NB4 (cell line): ENCODE data around the gene CRHR2.

Experiments
- DNase-seq: peaks from one replicate; pipeline ENCODE4 v3.0.0; 2010; ENCODE audit warnings: low read depth
- H3K4me3 ChIP-seq: one replicate; pipeline ENCODE4 v1.5.1; 2011; ENCODE audit warnings: mild to moderate bottlenecking, low read depth, low read length, moderate library complexity
- CTCF ChIP-seq: IDR thresholded peaks from one replicate; pipeline ENCODE4 v1.5.1; 2012; ENCODE audit warnings: low read depth, low read length
- MAX ChIP-seq: IDR thresholded peaks from 2 replicates; pipeline ENCODE4 v1.6.1; 2011; ENCODE audit warnings: low read depth, low read length
- MYC ChIP-seq: IDR thresholded peaks from 2 replicates; pipeline ENCODE4 v1.6.1; 2011; ENCODE audit warnings: low read depth, low read length
- POLR2A ChIP-seq: IDR thresholded peaks from 2 replicates; pipeline ENCODE4 v1.6.1; 2011; ENCODE audit warnings: mild to moderate bottlenecking; ENCODE audit not compliant: insufficient read length; ENCODE audit errors: extremely low read depth

The CRHR2 gene

GRCh38 chr7:30683306-30683705 is 1.1 kb upstream of the CRHR2 start:
- DNase-seq, result no peak
- TF ChIP-seq MAX, result no peak
- TF ChIP-seq MYC, result no peak
- no peak for TF ChIP-seq CTCF
- TF ChIP-seq POLR2A, result no peak
- H3K4me3 ChIP-seq, result no peak overlapping the region

- no peak for DNase-seq
- no peak overlapping the region for H3K4me3 ChIP-seq
- TF ChIP-seq MAX (no peak), CTCF (no peak), POLR2A (no peak), MYC (no peak)
Measured at GRCh38 chr7:30681815-30682211, 443 bp downstream of the CRHR2 start.

- DNase-seq, result no peak
- TF ChIP-seq MAX, result no peak
- no peak for TF ChIP-seq POLR2A
- TF ChIP-seq CTCF, result no peak
- no peak for TF ChIP-seq MYC
- H3K4me3 ChIP-seq, result no peak overlapping the region
Measured at GRCh38 chr7:30681331-30681797, 892 bp downstream of the CRHR2 start.

- no peak for DNase-seq
- no peak for TF ChIP-seq CTCF
- no peak for TF ChIP-seq POLR2A
- no peak for TF ChIP-seq MAX
- TF ChIP-seq MYC, result no peak
- H3K4me3 ChIP-seq, result no peak overlapping the region
Measured at GRCh38 chr7:30679664-30680063, 2.6 kb downstream of the CRHR2 start.

GRCh38 chr7:30678805-30679204 is 3.5 kb downstream of the CRHR2 start:
- no peak overlapping the region for H3K4me3 ChIP-seq

More at GRCh38 chr7:30678805-30679204, 3.5 kb downstream of the CRHR2 start:
- DNase-seq, result no peak
- TF ChIP-seq CTCF (no peak), MYC (no peak), POLR2A (no peak), MAX (no peak)
